22Rv1 (cell line): ENCODE results near the gene BFSP2.

Experiments
- ZFX ChIP-seq: fragments of 450-650 bp; IDR thresholded peaks from 2 replicates; pipeline ENCODE4 v1.6.1; 2017; ENCODE audit warnings: antibody characterized with exemption, borderline replicate concordance
- TF ChIP-seq, protein P1 (sequence below): fragments of 450-650 bp; IDR thresholded peaks from 2 replicates; pipeline ENCODE4 v1.5.1; 2017; ENCODE audit warnings: mild to moderate bottlenecking

DNA sequence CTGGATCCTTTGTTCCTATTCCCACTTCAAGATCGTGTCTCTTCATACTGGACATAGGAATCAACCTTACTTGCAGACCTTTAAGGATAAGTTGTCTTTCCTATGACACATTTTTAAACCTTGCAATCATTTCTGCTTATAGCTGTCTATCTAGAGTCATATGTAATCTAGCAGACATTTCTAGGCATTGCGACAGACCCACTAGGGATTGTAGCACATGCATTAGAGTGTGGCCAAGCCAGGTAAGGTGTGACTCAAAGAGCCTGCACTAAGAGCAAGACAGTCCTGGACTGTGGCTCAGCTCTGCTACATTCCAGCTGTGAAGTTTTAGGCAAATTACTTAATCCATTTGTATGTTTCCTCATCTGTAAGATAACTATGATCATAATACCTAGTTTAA lies 38.8 kb upstream of the BFSP2 start:
- TF ChIP-seq, protein P1, sequence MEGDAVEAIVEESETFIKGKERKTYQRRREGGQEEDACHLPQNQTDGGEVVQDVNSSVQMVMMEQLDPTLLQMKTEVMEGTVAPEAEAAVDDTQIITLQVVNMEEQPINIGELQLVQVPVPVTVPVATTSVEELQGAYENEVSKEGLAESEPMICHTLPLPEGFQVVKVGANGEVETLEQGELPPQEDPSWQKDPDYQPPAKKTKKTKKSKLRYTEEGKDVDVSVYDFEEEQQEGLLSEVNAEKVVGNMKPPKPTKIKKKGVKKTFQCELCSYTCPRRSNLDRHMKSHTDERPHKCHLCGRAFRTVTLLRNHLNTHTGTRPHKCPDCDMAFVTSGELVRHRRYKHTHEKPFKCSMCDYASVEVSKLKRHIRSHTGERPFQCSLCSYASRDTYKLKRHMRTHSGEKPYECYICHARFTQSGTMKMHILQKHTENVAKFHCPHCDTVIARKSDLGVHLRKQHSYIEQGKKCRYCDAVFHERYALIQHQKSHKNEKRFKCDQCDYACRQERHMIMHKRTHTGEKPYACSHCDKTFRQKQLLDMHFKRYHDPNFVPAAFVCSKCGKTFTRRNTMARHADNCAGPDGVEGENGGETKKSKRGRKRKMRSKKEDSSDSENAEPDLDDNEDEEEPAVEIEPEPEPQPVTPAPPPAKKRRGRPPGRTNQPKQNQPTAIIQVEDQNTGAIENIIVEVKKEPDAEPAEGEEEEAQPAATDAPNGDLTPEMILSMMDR: no peak
- no peak for TF ChIP-seq ZFX
